RPMI8226 (cell line): ENCODE results near the gene MAP4K2.
"Not testable (repeated sequence)": the region's sequence is repeated elsewhere in the genome, so short reads cannot be mapped to it uniquely, and the experiment has no call there.

Experiments
- DNase-seq: peaks from one replicate; pipeline ENCODE4 v3.0.0-alpha.2; 2015

The MAP4K2 gene

DNA sequence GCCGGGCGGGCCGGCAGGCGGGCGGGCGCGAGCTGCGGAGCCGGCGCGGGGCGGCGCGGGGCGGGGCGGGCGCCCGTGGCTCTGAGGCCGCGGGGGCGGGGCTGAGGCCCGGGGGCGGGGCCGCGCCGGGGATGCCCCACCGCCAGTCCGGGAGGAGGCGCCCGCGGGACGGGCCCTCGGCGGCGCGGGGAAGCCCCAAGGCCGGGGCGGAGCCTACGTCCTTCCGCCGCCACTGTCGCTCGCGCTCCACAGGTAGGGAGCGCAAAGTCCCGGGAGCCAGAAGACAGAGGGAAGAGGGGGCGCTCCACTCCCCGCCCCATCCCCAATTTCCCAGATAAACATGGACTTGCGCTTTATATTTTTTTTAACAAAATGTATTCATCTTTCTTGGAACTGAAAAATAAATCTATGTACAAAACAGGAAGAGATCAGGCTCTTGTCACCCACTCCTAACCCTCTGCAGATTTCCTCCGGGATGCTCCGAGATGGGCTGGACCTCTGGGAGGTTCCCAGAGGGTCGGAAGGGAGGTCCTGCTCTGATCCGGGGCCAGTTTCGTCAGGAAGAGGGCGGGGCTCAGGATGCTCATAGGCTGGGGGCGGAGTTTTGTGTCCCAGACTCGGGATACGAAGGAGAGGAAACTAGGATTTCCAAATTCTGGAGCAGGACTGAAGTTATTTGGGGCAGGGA, at the start of gene MAP4K2:
TSS of gene MAP4K2 (minus strand) at position 57 of the 688 bp plus-strand sequence. CDS start 65 bp downstream, outside the sequence.
- peak; percentile 96 for DNase-seq

DNA sequence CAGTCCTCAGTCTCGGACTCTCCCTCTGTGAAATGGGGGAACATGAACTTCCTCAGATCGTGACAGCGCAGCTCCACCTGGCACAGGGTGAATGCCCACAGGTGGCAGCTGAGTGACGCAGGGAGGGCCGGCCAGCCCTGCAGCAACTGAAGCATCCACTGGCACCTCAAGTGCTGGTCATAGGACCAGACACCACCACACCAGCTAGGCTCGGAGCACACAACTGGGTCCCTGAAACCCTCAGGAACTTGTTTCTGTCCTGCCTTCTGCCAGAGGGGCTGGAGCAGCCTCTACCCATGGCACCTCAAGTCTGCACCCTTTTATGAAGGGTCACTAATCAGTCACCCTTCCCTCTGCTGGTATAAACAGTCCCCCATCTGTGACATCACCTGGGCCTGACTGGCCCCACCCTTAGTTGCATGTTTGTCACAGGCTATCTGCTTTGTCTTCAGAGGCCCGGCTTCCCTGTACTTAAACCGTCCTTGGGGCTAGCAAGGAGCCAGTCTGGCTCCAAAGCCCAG, 48.9 kb upstream of the MAP4K2 start:
- DNase-seq: peak; percentile 93

DNA sequence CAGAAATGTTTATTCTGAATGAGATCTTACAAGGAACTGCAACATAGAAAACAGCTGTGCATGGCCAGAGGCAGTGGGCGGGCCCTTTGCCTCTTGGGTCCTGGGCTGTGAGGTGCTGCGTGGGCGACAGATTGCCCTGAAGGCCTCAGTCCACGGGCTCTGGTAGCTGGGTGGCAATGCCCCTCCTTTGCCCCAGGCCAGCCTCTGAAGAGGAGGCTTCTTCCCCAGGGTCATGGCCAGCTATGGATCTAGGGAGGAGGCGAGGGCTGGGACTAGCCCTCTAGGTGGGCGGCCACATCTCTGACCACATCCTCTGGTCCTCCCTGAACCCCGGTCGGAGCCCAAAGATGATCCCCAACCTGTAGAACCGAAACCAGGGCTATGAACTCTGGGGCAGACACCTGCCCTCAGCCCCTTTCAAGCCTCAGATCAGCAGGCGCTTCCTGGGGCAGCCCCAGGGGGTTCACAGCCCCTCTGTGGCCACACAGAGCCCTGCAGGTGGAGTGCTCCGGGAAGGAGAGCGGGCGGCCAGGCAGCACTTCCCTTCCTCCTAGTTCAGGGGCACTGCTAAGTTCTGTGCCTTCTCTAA, 48.1 kb upstream of the MAP4K2 start:
- peak; percentile 95 for DNase-seq

DNA sequence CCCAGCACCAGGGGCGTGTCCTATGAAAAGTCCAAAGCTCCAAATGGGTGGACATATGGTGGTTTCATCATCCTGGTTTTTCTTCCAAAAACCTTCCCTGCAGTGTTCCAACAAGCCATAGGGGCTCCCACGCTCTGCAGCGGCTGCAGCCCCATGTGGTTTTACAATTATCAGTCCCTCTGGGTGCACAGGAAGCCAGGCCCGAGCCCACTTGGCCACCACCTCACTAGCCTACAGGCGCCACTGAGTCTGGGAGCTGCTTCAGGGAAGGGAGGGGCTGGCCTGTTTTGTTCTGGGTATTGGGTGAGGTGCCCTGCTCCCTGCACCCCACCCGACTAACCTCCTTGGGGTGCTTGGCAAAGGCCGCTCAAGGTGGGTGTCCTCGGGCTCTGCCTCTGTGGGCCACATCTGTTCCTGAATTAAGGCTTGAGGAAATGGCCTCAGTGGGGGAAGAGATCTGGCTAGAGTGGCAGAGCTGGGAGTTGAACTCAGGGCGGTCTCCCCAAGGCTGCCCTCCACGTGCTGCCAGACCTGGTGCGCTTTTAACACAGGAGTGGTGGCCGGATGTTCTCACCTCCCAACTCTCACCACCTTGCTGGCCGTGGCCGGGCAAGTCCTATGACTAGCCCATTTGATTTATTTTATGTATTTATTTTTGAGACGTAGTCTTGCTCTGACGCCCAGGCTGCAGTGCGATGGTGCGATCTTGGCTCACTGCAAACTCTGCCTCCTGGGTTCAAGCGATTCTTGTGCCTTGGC, 46.8 kb upstream of the MAP4K2 start:
- no peak for DNase-seq

DNA sequence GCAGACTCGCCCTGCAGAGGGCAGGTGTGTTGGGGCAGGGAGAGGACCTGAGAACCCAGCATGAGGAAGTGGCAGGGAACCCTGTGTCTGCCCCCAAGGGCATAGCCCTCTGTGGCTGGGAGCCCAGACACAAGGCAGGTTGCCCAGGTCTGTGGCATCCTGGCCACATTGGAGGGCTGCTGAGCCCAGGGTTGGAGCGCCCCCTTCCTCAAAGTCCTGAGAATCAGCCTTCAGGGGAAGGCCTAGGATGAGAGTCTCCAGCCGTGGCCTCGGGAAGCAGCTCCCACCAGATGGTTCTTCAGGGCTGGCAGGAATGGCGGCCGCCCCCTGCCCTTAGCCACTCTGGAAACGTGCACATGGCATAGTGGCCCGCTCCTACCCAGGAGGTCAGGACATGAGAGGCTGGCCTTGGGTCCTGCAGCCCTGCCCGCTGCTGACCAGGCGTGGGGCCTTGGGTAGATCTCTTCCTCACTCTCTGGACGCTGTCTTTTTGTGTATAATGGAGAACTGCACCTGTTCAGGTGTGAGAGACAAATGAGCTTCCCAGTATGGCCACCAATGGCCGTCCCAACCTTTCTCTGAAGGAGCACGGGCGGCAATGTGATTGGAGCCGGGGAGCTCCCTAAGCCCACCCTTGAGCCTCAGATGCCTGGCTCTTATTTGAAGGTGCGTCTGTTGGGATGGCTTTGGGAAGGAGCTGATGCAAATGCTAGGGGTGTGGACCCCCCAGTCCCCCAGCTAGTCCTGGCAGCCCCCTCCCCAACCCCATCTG, 46.0 kb upstream of the MAP4K2 start:
- DNase-seq: peak; percentile 98

DNA sequence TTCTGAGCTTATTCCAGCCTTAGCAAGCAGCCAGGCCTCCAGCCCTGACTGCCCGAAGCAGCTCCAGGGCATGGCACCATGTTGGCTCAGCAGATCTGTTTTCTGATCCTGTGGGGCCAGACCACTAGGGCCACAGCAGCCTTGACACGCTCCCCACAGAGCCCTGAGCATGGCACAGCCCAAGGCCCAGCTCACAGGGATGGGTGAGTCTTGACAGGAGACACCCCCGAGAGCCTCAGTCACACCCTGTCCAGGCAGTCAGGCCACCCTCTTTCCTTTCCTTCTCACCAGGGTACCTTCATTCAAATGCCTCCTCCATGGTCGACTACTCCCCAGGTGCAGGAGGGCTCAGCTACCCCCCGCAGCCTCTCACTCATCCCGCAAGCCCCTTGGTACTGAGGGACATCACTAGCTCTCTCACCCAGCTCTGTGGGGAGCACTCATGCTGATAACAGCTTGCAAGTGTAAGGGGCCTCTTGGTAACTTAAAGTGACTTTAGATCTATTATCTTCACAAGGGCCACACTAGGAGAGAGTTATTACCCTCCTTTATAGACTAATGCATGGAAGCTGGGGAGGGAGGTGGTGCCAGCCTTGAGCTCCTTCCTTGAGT, 45.3 kb upstream of the MAP4K2 start:
- DNase-seq: no peak

DNA sequence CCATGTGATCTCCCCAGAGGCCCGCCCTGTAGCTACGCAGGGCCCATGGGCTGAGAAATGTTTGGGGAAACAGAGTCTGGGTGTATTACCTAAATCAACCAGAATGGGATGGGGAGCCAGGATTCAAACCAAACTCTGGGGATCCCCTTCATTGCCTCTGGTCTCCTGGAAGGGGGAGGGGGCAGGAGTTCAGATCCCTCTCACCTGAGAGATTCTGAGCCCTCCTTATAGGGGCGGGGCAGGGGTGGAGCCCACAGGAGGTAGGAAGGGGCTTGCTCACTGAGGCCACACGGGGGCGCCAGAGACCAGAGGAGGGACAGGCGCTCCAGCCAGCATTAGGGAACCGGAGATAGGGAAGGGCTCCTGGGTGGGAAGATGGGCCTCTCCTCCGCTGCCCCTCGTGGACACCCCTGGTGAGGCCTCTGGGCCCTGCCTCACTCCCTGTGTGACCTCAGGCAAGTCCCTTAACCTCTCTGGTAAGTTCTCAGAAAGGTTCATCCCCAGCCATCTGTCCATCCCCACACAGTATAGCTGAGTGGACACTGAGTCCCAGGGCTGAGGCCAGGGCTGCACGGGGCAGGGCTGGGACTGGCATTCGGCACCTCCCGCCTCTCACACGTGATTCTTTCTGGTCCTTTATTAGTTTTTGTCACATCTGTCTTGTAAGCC, 44.1 kb upstream of the MAP4K2 start:
- DNase-seq: peak; percentile 96

DNA sequence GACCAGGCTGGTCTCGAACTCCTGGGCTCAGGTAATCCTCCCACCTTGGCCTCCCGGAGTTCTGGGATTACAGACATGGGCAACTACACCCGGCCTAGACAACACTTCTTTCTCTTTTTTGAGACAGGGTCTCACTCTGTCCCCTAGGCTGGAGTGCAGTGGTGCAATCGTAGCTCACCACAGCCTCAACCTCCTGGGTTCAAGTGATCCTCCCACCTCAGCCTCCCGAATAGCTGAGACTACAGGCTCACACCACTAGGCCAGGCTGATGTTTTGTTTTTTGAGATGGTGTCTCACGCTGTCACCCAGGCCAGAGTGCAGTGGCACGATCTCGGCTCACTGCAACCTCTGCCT, 42.7 kb upstream of the MAP4K2 start:
- DNase-seq: not testable (repeated sequence)

DNA sequence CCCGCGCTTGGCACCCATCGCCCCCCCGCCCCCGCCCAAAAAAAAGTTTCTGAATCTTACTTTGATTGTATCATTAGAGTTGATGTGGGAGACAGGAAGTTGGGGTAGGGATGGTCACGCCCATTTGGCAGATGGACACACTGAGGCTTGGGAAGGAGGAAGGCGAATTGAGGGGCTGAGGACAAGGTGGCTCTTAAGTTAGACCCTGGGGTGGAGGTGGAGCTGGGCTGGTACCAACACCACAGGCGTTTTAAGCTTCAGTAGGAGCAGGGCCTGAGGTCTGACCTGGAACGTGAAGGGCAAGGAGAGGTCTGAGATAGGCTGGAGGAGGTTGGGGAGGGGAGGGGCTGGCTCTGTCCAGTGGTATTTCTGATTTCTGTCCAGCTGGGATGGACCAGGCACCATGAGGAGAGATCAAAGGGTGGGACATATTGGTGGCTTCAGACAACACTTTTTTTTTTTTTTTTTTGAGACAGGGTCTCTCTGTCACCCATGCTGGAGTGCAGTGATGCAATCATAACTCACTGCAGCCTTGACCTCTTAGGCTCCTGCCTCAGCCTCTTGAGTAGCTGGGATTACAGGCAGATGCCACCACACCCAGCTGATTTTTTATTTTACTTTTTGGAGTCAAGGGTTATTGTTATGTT, 42.2 kb upstream of the MAP4K2 start:
- DNase-seq: no peak

DNA sequence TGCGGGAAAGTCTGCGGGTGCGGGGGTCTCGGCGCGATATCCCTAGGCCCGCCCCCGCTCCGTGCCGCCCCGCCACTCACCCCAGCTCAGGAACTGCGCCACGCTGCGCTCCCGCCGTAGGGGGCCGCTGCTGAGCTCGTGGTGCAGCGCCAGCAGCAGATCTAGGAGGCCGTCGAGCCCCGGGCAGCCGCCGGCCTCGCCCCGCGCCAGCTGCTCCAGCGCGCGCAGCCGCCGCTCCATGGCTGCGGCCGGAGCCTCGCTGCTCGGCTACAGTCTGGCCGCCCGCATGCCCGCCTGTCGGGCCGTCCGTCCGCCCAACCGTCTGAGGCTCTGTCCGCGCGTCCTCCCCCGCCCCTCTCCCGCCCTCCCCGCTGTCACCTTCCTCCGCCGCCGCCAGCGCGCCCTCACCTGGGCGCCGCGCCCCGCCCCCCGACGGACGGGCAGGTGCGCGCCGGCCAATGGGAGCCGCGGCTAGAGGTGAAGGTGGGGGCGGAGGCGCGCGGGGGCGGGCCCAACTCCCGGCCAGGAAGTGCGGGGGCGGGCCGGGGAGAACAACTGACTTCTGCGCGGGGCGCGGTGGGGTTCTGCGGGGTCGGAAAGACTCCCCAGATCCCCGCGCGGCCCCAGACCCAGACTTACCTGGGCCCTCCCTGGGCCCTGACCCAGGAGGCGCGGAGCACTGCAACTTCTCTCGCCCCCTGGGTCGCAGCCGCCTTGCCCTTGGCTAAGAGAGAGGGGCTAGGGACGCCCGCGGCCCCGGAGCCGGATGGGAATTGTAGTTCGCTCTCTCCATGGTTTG, 41.5 kb upstream of the MAP4K2 start, which contains the start of gene CDC42BPG:
TSS of gene CDC42BPG (minus strand) at position 324 of the 799 bp plus-strand sequence. CDS start at position 240, 84 bp downstream.
- peak; percentile 97 for DNase-seq

DNA sequence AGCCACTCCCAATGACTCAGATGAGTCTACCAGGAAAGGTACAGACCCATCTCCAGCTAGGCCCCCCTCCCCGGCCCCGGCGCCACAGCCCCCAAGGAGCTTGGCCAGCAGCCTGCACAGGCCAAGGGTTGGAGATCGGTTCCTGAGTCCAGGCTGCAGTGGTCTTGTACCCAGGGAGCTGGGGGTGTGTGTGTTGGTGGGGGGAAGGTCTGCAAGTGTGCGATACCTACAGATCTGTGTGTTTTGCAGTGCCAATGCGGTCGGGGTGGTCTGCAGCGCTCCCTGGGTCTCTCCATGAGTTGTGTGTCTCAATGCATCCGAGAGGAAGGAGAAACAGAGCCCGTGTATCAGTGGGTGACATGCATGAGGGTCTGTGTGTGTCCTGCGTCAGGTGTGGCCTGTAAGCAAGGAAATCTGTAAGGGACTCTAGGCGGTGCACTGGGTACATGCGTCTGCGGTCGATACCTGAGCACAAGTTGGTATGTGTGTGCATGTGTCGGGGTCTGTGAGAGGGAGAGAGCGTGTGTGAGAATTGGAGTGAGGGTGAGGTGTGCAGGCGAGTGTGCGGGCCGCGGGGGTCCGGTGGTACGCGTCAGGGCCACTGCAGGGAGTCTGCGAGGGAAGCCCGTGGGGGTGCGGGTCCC, 40.8 kb upstream of the MAP4K2 start:
- no peak for DNase-seq

DNA sequence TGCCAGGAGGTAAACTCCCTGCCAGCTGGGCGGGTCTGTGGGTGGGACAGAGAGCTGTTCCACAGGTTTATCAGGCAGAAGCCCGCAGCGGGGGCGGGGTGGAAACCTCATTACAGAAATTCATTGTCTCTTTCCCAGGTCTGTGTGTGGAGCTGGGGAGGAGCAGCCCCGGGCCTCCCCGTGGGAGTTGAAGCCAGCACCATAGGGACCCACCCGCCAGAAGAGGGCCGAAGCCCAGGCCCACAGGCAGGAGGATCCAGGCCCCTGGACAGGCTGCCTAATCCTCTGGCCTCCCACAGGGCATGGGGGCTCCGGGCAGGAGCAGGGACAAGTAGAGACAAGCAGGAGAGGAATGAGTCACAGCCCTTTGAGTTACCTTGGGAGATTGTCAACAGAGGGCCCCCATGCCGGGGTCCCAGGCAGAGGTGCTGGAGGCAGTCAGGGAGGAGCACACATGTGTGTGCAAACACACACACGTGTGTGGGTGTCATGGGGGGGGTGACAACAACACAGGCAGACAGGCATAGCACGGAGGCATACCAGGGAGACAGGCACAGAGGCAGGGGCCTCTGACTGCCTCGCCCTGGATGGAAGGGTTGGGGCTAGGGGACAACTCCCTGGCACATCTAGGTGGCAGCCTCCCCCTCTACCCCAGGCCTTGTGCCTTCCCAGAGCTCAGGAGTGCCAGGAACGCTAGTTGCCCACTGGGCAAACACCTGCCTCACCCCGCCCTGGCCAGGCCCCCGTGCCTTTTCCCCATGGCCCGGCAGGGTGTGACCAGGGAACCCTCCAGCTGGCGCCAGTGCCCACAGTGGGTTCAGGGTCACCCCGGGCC, 40.1 kb upstream of the MAP4K2 start:
- no peak for DNase-seq

DNA sequence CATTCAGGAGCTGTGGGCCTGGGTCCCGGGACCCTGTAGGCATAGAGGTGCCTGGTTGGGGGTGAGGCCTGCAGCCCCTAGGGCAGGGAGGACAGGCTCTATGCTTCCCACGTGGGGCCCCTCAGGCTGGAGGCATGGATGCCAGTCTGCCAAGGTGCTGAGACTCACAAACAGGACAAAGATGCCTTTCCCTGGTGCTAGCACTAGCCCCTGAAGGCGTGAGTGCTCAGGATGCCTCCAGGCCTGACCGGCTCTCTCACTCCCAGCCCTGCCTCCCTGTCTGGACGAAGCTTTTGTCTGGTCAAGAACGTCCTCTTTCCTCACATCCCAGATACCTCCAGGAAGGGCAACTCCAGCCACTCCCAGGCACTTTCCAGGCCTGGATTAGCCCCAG, 39.3 kb upstream of the MAP4K2 start:
- DNase-seq: no peak

DNA sequence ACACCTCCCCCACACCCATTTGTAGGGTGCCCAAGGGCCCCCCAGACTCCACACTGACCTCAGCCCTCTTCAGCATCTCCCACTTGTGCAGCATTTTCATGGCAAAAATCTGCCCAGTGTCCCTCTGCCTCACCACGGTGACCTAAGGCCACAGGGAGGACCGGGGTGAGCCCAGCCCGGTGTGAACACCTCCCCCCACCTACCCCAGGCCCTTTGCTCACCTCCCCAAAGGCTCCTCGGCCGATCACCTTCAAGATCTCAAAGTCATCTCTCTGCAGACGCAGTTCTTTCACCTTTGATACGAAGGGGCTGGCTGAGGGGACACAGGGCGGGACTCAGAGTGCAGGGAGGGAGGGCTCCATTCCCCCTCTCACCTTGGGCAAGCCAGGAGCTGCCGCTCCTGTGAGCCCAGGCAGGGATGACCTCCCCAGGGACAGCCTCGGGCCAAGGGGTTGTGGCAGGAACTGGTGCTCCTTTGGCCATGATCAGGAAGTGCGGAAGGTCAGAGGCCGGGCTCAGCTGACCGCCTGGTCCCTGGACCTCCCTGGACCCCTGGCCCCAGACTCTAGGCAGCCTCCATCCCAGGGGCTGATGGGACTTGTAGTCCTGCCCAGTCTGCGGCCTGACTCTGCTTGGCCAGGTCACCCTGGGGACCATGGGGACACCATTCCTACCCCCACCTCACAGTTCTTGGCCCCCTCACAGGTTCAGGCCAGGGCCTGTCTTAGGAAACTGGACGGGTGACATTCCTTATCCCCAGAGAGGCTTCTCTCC, 38.8 kb upstream of the MAP4K2 start:
- DNase-seq: no peak

DNA sequence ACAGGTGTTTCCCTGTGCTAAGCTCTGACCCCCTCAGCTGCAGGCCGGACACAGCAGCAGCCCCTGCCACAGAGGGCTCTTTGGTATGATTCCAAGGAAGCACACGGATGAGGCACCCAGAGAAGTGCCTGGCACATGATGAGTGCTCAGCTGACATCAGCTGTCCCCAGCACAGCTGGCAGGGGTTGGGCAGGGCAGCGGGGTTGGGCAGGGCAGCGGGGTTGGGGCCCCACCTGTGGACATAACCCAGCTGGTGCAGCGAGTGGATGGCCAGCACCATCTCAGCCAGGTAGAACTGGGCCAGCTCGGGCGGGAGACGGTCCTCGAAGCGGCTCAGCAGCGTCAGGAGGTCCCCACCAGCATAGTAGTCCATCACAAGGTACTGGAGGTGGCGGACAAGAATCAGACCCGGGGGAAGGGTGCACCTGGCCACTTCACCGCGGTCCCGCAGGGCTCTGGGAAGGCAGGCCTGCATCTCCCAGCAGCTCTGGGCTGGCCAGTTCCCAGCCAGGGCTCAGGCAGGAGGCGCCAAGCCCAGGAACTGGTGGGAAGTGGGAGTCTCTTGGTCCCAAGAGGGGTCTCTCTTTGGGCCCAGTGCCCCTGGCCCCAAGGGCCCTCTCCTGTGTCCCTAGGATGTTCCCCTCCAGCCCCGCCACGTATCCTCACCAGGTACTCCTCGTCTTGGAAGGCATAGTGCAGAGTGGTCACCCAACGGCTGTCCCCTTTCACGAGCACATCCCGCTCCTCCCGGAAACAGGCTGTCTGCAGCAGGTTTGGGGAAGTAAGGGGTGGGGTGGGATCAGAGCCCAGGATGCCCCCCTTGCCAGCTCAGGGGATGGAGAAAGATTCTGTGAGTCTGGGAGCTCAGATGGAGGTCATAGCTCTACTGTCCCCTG, 37.1 kb upstream of the MAP4K2 start:
- DNase-seq: no peak

DNA sequence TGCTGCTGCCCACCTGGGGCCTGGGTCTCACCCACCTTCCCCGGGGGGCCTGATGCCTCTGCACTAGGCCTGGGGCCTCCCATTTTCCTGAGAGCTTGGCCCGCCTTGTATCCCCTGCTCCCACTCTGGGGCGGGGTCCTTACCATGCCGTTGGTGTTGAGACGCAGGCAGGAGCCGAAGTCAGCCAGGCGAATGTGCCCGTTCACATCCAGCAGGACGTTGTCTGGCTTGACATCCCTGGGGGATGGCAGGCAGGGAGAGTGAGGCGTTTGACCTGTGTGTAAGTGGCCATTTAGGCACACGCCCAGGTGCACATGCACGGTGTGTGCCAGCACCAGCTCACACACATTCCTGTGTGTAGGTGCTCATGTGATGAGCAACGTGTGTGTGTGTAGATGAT, 36.3 kb upstream of the MAP4K2 start:
- DNase-seq: no peak
